SJSA1 (cell line): ENCODE results near the gene CASR. TPM values are rescaled to one million over a fixed set of nuclear protein-coding genes. Genes with fewer than 3 reads are reported as not detected.
"Not testable (repeated sequence)": the region's sequence is repeated elsewhere in the genome, so short reads cannot be mapped to it uniquely, and the experiment has no call there.

Source experiments
- DNase-seq, 2 experiments: peaks; one replicate each; pipeline ENCODE4 v3.0.0-alpha.2; 2015 to 2020; ENCODE audit warnings: low spot score in 2 of 2, low read depth in 1 of 2
- H3K27ac ChIP-seq: fragments of 250-450 bp; sonication (Bioruptor Pico); 2 replicates; pipeline ENCODE4 v1.5.1; 2020; ENCODE audit warnings: mild to moderate bottlenecking, moderate library complexity
- H3K27me3 ChIP-seq: fragments of 250-450 bp; sonication (Bioruptor Pico); replicated peaks from 2 replicates; pipeline ENCODE4 v1.5.1; 2020; ENCODE audit warnings: mild to moderate bottlenecking, moderate library complexity
- H3K36me3 ChIP-seq: fragments of 250-450 bp; sonication (Bioruptor Pico); 2 replicates; pipeline ENCODE4 v1.5.1; 2020; ENCODE audit warnings: mild to moderate bottlenecking
- H3K4me1 ChIP-seq: fragments of 250-450 bp; sonication (Bioruptor Pico); replicated peaks from 2 replicates; pipeline ENCODE4 v1.6.1; 2021; ENCODE audit warnings: mild to moderate bottlenecking
- H3K4me3 ChIP-seq: fragments of 250-450 bp; sonication (Bioruptor Pico); 2 replicates; pipeline ENCODE4 v1.5.1; 2020; ENCODE audit warnings: mild to moderate bottlenecking
- H3K9me3 ChIP-seq: fragments of 250-450 bp; sonication (Bioruptor Pico); replicated peaks from 2 replicates; pipeline ENCODE4 v1.5.1; 2020; ENCODE audit warnings: mild to moderate bottlenecking
- total RNA-seq: library from RNA; depleted of rRNA; stranded (reverse); fragments of >200 nt; shearing (Covaris generic); gene quantifications from 2 replicates; pipeline ENCODE4 v1.2.3, GENCODE V29; 2014

Gene CASR
- total RNA-seq, 1 experiment from 2014 or later = not detected

DNA sequence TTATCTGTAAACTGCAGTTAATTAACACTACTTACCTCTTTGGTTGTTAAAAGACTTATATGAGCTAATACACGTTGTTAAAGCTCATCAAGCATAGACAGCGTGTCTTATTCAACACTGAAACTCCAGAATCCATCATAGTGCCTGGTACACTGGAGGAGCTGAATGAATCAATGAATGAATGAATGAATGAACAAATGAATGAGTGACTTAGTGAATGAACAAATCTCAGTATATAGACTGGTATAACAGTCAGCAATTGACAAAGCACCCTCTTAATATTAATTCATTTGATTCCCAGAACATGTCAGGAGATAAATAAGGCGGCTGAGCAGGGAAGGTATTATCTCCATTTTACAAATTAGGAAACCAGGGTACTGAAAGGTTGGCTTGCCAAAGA is 7.1 kb downstream of the CASR start:
- DNase-seq = no peak
- Histone ChIP-seq H3K4me1 (no peaks in the 10 kb centered on the region), H3K27me3 (no peaks in the 10 kb centered on the region)

DNA sequence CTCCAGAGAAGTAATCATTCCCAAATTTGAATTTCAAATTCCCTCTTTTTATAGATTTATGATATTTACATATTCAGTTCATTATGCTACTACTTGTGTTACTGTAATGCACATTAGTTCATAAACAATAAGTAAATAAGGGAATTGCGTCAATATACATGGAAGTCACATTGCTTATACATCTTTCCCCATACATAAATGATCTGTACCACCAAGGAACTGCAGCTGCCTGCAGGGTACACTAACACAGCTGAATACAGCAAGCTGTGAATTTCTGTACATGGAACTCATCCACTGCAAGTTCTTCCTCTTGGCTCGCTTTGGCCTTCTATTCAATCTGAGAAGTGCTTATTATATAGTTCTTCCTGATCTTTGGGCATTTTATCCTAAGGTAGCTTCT is 15.5 kb downstream of the CASR start:
- Histone ChIP-seq H3K36me3 (no peaks in the 10 kb centered on the region), H3K4me1 (no peaks in the 10 kb centered on the region), H3K27me3 (no peaks in the 10 kb centered on the region), H3K27ac (no peak overlapping the region), H3K4me3 (no peak overlapping the region), H3K9me3 (no peaks in the 10 kb centered on the region)
- DNase-seq = no peak

More for the DNA sequence above, 7.1 kb downstream of the CASR start:
- H3K4me3 ChIP-seq = no peak overlapping the region
- no peaks in the 10 kb centered on the region for H3K36me3 ChIP-seq
- no peak overlapping the region for H3K27ac ChIP-seq
- no peaks in the 10 kb centered on the region for H3K9me3 ChIP-seq

DNA sequence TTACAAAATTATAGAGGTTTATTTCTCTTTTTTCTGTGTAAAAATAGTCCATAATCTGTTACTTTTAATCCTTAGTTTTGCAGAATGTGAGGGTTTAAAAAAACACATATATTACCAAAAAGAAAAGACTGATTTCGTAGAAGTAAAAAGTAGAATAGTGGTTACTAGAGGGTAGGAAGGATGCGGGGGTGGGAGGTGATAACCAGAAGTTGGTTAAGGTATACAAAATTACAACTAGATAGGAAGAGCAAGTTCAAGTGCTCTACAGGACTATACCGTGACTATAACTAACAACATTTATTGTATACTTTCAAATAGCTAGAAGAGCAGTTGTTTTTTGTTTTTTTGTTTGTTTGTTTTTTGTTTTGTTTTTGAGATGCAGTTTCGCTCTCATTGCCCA is 16.1 kb downstream of the CASR start:
- no peaks in the 10 kb centered on the region for H3K4me1 ChIP-seq
- H3K27ac ChIP-seq = no peak overlapping the region
- no peak overlapping the region for H3K4me3 ChIP-seq
- no peaks in the 10 kb centered on the region for H3K36me3 ChIP-seq
- H3K27me3 ChIP-seq = no peaks in the 10 kb centered on the region
- H3K9me3 ChIP-seq = no peaks in the 10 kb centered on the region
- no peak for DNase-seq

DNA sequence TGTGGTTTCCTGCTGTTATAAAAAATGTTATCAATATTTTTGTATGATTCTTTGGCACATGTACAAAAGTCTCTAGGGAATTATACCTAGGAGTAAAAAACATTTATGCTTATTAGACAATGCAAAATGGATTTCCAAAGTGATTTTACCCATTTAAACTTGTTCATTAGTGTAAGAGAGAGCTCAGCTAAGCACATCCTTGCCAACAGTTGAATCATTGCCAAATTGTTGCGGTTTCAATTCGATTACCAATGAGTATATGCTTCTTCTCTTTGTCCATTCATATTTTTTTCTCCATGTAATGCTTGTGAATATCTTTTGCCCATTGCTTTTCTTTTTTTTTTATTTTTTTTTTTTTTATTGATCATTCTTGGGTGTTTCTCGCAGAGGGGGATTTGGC is 17.2 kb downstream of the CASR start:
- H3K4me1 ChIP-seq = no peaks in the 10 kb centered on the region
- DNase-seq = no peak
- no peak overlapping the region for H3K4me3 ChIP-seq
- no peaks in the 10 kb centered on the region for H3K36me3 ChIP-seq
- no peak overlapping the region for H3K27ac ChIP-seq
- H3K27me3 ChIP-seq = no peaks in the 10 kb centered on the region
- H3K9me3 ChIP-seq = no peaks in the 10 kb centered on the region

DNA sequence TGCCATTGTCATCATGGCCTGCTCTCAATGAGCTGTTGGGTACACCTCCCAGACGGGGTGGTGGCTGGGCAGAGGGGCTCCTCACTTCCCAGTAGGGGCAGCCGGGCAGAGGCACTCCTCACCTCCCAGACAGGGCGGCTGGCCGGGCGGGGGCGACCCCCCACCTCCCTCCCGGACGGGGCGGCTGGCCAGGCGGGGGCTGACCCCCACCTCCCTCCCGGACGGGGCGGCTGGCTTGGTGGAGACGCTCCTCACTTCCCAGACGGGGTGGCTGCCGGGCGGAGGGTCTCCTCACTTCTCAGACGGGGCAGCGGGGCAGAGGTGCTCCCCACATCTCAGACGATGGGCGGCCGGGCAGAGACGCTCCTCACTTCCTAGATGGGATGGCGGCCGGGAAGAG is 18.0 kb downstream of the CASR start:
- H3K4me1 ChIP-seq, DNase-seq, H3K9me3 ChIP-seq, H3K4me3 ChIP-seq, H3K36me3 ChIP-seq, H3K27me3 ChIP-seq, H3K27ac ChIP-seq: not testable (repeated sequence)

DNA sequence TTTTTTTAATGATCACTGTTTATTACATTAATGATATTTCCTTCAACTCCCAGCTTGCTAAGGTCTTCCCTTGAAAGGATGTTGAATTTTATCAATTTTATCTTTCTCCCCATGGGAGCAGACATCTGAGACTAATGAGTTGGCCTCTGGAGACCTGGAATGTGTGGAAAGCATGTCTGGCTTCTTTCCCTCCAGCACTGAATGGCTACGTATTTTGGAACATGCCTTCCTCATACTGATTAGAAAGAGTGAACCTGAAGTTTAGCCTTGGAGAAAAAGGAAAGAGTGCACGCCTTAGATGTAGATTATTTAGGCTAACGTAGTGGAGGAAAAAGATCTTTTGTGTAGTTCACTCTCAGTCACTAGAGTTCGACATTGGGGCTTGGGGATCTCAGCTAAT is 25.1 kb downstream of the CASR start:
- no peak for DNase-seq
- no peaks in the 10 kb centered on the region for H3K9me3 ChIP-seq
- H3K4me1 ChIP-seq = no peaks in the 10 kb centered on the region
- H3K4me3 ChIP-seq = no peak overlapping the region
- H3K27ac ChIP-seq = no peak overlapping the region
- H3K27me3 ChIP-seq = no peaks in the 10 kb centered on the region
- H3K36me3 ChIP-seq = no peaks in the 10 kb centered on the region

DNA sequence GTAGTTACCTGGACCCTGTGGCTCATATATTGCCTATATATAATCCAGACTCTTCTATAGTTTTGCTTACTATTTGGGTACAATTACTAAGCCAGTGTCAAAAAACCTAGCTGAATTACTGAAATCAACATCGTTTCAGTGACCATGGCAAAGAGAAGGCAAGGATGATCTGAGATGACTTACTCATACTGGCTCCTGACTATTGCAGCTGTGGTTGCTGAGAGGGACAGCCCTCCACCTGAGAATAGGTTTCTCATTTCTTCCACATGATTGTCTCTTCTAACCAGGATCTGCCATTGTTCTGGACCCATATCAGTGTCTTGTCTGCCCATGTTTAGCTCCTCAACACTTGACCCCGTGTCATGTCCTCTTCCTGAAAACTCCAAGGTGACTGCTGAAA is 30.2 kb downstream of the CASR start:
- no peaks in the 10 kb centered on the region for H3K9me3 ChIP-seq
- H3K27ac ChIP-seq = no peak overlapping the region
- no peak for DNase-seq
- H3K4me1 ChIP-seq = no peaks in the 10 kb centered on the region
- no peaks in the 10 kb centered on the region for H3K36me3 ChIP-seq
- H3K4me3 ChIP-seq = no peak overlapping the region
- no peaks in the 10 kb centered on the region for H3K27me3 ChIP-seq

DNA sequence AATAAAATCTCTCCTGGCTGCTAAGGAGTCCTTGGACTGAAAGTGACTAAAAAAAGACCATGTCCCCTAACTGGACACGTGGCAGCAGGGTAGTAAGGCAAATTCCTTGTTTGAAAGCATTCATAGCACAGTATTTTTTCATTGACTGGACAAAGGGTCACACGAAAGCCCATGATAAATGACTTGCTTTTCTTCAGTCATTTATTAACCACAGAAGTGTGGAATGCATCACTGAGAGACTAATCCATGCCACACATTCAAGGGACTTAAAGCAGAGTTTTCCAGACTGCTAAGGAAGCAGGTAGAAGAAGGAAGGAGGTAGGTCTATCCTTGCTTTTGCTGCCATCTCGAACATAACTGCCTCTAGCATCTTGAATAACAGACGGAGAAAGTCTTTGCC is 31.2 kb downstream of the CASR start:
- no peak for DNase-seq
- Histone ChIP-seq H3K9me3 (no peaks in the 10 kb centered on the region), H3K36me3 (no peaks in the 10 kb centered on the region), H3K4me1 (no peaks in the 10 kb centered on the region), H3K4me3 (no peak overlapping the region), H3K27me3 (no peaks in the 10 kb centered on the region), H3K27ac (no peak overlapping the region)

DNA sequence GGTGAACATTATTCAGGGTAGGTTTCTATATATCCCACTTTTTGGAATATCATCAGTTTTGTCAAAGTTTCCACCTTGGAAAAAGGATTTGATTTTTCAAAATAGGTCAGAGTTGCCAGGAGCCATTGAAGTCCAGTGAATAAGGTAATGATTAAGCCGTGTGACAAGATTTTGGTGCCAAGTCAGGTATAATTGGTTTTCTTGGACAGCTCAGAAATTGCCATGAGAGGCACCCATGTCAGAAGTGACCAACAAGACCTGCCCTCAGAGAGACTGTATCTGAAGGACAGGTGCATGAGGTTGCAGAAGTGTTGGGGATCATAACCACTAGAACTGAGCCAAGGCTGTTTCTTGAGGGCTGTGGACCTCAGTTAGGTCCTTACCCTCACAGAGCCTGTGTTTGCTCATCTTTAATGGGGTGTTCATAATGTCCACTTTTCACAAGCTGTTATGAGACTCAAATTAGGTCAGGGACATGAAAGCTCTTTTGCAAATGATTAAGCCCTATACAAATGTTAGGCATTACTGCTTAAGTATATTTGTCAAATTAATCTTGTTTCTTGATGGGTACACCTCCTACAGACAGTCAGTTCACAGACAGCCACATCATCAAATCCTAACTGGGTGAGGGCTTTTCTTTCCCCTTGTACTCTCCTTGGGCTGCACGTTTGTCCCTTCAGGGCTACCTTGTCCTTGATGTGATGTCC is 32.3 kb downstream of the CASR start:
- Histone ChIP-seq H3K36me3 (no peaks in the 10 kb centered on the region), H3K27ac (no peak overlapping the region), H3K9me3 (no peaks in the 10 kb centered on the region), H3K4me1 (no peaks in the 10 kb centered on the region), H3K27me3 (no peaks in the 10 kb centered on the region), H3K4me3 (no peak overlapping the region)
- DNase-seq = no peak

DNA sequence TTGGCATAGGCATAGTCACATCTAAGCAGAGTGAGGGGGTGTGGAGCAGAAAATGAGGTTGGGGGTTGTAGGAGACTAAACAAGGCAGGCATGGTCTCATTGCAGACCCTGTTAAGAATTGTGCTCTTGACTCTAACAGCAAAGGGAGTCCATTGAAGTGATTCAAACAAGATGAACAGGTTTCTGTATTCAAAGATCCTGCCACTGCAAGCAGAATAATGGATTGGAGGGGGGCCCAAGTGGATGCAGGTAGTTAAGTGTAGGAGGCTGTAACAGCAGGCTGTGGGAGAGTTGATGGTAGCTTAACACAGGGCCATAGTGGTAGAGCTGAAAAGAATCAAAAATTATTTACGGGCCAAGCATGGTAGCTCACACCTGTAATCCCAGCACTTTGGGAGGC is 34.4 kb downstream of the CASR start:
- Histone ChIP-seq H3K4me1 (no peaks in the 10 kb centered on the region), H3K27ac (no peak overlapping the region), H3K27me3 (no peaks in the 10 kb centered on the region), H3K9me3 (no peaks in the 10 kb centered on the region), H3K4me3 (no peak overlapping the region), H3K36me3 (no peaks in the 10 kb centered on the region)
- no peak for DNase-seq

DNA sequence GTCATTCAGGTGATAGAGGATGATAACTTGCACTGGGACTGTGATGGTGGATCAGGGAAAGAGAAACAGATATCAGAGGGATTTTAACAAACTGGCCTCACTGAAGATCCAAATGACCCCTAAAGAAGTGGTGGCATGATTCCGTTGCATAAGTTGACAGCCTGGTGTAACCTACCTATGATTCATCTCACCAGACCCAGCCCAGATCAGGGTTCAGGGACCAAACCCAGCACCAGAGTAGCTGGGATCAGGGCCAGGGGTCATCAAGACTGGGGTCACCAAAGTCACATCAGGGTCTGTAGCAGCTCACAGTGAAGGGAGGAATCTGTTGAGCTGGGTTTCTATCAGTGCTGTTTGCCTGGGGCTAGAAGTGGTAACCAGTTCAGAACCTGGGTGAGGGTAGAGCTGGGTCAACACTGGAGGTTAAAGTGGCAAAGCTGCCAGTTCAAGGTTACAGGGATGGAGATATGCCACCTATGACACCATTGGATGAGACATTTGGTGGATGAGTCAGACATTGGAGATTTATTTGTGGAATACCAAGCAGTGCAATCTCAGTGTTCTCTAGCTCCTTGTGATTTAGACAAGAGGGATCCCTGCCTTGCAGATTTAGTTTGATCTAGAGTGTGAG is 35.9 kb downstream of the CASR start:
- no peaks in the 10 kb centered on the region for H3K9me3 ChIP-seq
- H3K27ac ChIP-seq = no peak overlapping the region
- no peaks in the 10 kb centered on the region for H3K4me1 ChIP-seq
- H3K4me3 ChIP-seq = no peak overlapping the region
- H3K36me3 ChIP-seq = no peaks in the 10 kb centered on the region
- no peaks in the 10 kb centered on the region for H3K27me3 ChIP-seq
- no peak for DNase-seq

DNA sequence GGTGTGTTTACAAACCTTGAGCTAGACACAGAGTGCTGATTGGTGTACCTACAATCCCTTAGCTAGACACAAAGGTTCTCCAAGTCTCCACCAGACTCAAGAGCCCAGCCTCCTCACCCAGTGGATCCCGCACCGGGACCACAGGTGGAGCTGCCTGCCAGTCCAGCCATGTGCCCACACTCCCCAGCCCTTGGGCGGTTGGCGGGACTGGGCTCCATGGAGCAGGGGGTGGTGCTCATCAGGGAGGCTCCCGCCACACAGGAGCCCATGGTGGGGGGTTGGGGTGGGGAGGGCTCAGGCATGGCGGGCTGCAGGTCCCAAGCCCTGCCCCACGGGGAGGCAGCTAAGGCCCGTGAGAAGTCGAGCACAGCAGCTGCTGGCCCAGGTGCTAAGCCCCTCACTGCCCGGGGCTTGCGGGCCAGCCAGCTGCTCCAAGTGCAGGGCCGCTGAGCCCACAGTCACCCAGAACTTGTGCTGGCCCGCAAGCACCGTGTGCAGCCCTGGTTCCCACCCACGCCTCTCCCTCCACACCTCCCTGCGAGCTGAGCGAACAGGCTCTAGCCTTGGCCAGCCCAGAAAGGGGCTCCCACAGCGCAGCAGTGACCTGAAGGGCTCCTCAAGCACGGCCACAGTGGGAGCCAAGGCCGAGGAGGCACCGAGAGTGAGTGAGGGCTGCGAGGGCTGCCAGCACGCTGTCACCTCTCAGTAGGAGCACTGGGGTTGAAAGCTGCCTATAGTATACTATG is 43.7 kb downstream of the CASR start:
- Histone ChIP-seq H3K27me3 (no peaks in the 10 kb centered on the region), H3K36me3 (no peaks in the 10 kb centered on the region), H3K9me3 (no peaks in the 10 kb centered on the region), H3K27ac (no peak overlapping the region), H3K4me1 (no peaks in the 10 kb centered on the region), H3K4me3 (no peak overlapping the region)
- DNase-seq = no peak

DNA sequence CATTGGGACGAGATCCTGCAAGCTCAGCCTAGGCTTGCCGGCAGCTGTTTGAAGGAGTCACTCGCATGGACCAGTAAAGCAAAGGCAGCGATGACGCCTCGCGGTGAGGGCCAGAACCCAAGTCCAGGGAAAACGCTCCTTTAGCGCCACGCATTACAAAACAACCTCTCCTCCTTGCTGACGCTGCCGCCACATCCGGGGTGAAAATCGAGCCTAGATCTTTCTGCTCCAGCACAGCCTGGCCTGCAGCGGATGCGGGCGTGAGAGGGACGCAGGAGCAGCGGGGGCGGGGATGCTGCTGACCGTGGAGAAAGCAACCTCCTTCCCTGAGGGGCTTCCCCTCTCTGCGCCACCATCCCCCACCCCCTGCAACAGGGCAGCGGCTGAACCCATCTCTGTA is 46.7 kb downstream of the CASR start:
- no peak overlapping the region for H3K4me3 ChIP-seq

DNA sequence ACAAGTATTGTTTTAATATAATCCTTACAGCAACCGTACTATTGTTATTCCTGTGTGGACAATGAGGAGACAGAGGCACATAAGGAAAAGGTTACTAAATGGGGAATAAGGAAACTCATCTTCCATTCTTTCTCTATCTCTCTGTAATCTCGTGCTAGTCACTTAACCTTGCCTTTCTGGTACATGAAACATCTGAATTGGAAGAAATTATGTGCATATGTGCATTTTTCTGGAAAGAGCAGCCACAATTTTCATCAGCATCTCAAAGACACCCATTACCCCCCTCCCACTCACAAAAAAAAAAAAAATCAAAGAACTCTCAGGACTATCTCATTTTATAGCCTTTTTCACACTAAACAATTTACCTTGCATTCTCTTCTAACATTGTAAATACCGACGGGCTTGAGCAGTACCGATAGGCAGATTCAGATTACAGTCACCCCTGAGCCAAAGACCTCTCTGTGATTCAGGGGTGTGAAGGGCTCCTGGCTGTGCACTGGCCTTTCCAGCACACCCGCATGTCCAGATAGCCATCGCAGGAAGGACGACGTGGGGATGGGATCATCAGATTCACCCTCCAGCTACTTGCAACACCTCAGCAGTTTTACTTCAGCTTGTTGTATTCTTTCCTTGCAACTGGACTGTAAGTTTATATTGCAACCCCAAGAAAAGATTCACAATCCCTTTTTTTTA is 48.1 kb downstream of the CASR start:
- no peaks in the 10 kb centered on the region for H3K4me1 ChIP-seq
- no peak for DNase-seq
- no peaks in the 10 kb centered on the region for H3K36me3 ChIP-seq
- no peak overlapping the region for H3K4me3 ChIP-seq
- H3K27me3 ChIP-seq = no peaks in the 10 kb centered on the region
- no peak overlapping the region for H3K27ac ChIP-seq
- no peaks in the 10 kb centered on the region for H3K9me3 ChIP-seq

More for the DNA sequence above, 46.7 kb downstream of the CASR start:
- no peak for DNase-seq
- H3K9me3 ChIP-seq = no peaks in the 10 kb centered on the region
- no peaks in the 10 kb centered on the region for H3K4me1 ChIP-seq
- no peaks in the 10 kb centered on the region for H3K27me3 ChIP-seq
- no peaks in the 10 kb centered on the region for H3K36me3 ChIP-seq
- no peak overlapping the region for H3K27ac ChIP-seq
